Karpas-422 (cell line): ENCODE results near the gene TDRKH. TPM values are rescaled to one million over a fixed set of nuclear protein-coding genes. Genes with fewer than 3 reads are reported as not detected.
A peak's percentile ranks its signal among the peaks of the same experiment; 100 is the strongest.

ENCODE experiments used
- DNase-seq: peaks from one replicate; pipeline ENCODE4 v3.0.0-alpha.2; 2015
- H2AFZ ChIP-seq: fragments of 200-600 bp; sonication (generic); 2 replicates; pipeline ENCODE4 v1.6.1; 2014; ENCODE audit warnings: antibody characterized with exemption, low read length, mixed read lengths
- H3K27ac ChIP-seq: fragments of 200-600 bp; sonication (generic); 2 replicates; pipeline ENCODE4 v1.5.1; 2014; ENCODE audit warnings: mild to moderate bottlenecking, low read length, moderate library complexity
- H3K27me3 ChIP-seq: fragments of 200-600 bp; sonication (generic); 2 replicates; pipeline ENCODE4 v1.6.1; 2014; ENCODE audit warnings: low read length, mixed read lengths
- H3K36me3 ChIP-seq: fragments of 200-600 bp; sonication (generic); 2 replicates; pipeline ENCODE4 v1.6.1; 2014; ENCODE audit warnings: low read length, mixed read lengths; ENCODE audit not compliant: insufficient read depth
- H3K4me1 ChIP-seq: fragments of 200-600 bp; sonication (generic); 2 replicates; pipeline ENCODE4 v1.6.1; 2014; ENCODE audit warnings: mild to moderate bottlenecking, low read length, mixed read lengths
- H3K4me2 ChIP-seq: fragments of 200-600 bp; sonication (generic); 2 replicates; pipeline ENCODE4 v1.6.1; 2014; ENCODE audit warnings: low read length, low read depth, mild to moderate bottlenecking; ENCODE audit not compliant: poor library complexity, severe bottlenecking
- H3K4me3 ChIP-seq: fragments of 200-600 bp; sonication (generic); 2 replicates; pipeline ENCODE4 v1.5.1; 2014; ENCODE audit warnings: mild to moderate bottlenecking, antibody characterized with exemption, low read length, mixed read lengths
- H3K79me2 ChIP-seq: fragments of 200-600 bp; sonication (generic); 2 replicates; pipeline ENCODE4 v1.6.1; 2014; ENCODE audit warnings: mild to moderate bottlenecking, low read length, mixed read lengths
- H3K9ac ChIP-seq: fragments of 200-600 bp; sonication (generic); 2 replicates; pipeline ENCODE4 v1.6.0; 2014; ENCODE audit warnings: low read length
- H3K9me2 ChIP-seq: fragments of 200-600 bp; sonication (generic), shearing (Covaris generic); replicated peaks from 2 replicates; pipeline ENCODE4 v1.6.0; 2014; ENCODE audit warnings: mild to moderate bottlenecking, low read length, moderate library complexity; ENCODE audit not compliant: insufficient read depth
- H3K9me3 ChIP-seq: fragments of 300-700, 200-600 bp; sonication (generic); 2 replicates; pipeline ENCODE4 v1.6.1; 2014; ENCODE audit warnings: low read length, mixed read lengths
- H4K20me1 ChIP-seq: fragments of 200-600 bp; sonication (generic); 2 replicates; pipeline ENCODE4 v1.6.1; 2014; ENCODE audit warnings: mild to moderate bottlenecking, antibody characterized with exemption, low read length, low read depth; ENCODE audit not compliant: insufficient read depth
- total RNA-seq: library from RNA; depleted of rRNA; stranded (reverse); fragments of >200 nt; shearing (Covaris generic); gene quantifications from 2 replicates; pipeline ENCODE4 v1.2.3, GENCODE V29; 2014; ENCODE audit warnings: low replicate concordance; rRNA removed

The TDRKH gene
- total RNA-seq = 5.6 and 5.9 TPM in 2 replicates

GRCh38 chr1:151790071-151790939 is at the start of gene TDRKH:
Gene TDRKH, minus strand, starts transcription at chr1:151790500. Its CDS starts 7,478 bp downstream, at chr1:151783022.
- Histone ChIP-seq H3K27me3 (no peaks in the 10 kb centered on the region), H4K20me1 (no peaks in the 10 kb centered on the region), H3K4me2 (peak within 1 kb of the TSS; percentile 56), H3K4me1 (peaks cover 16% of the 10 kb centered on the region), H3K9me2 (no peaks in the 10 kb centered on the region), H3K36me3 (no peaks in the 10 kb centered on the region), H3K9ac (peak within 1 kb of the TSS; percentile 32), H3K27ac (no peak within 1 kb of the TSS), H2AFZ (peak within 1 kb of the TSS; percentile 56; the same call in 1 of the 2 replicates), H3K79me2 (no peaks in the 10 kb centered on the region), H3K4me3 (peak within 1 kb of the TSS; percentile 56), H3K9me3 (no peaks in the 10 kb centered on the region)
- DNase-seq = peak; percentile 97

- DNase-seq = no peak
- Histone ChIP-seq H3K4me3 (peak within 1 kb of the TSS; percentile 34; the same call in 1 of the 2 replicates), H3K4me1 (peaks cover 30% of the 10 kb centered on the region), H2AFZ (no peak within 1 kb of the TSS), H4K20me1 (no peaks in the 10 kb centered on the region), H3K36me3 (no peaks in the 10 kb centered on the region), H3K4me2 (peak within 1 kb of the TSS; percentile 46), H3K27ac (no peak within 1 kb of the TSS), H3K9me2 (no peaks in the 10 kb centered on the region), H3K9ac (no peak within 1 kb of the TSS), H3K27me3 (no peaks in the 10 kb centered on the region), H3K79me2 (no peaks in the 10 kb centered on the region), H3K9me3 (no peaks in the 10 kb centered on the region)
Measured at GRCh38 chr1:151839457-151840403, 49.4 kb upstream of the TDRKH start, which contains the start of gene C2CD4D. Gene C2CD4D, minus strand, starts transcription at chr1:151839820. Its CDS starts 831 bp downstream, at chr1:151838989.

GRCh38 chr1:151839082-151839412 is 48.7 kb upstream of the TDRKH start:
- Histone ChIP-seq H3K4me1 (peaks cover 25% of the 10 kb centered on the region), H4K20me1 (no peaks in the 10 kb centered on the region), H3K9me3 (no peaks in the 10 kb centered on the region), H3K4me3 (peak overlapping the region; percentile 34; the same call in 1 of the 2 replicates), H3K79me2 (no peaks in the 10 kb centered on the region), H3K36me3 (no peaks in the 10 kb centered on the region), H3K9ac (no peak overlapping the region), H3K27me3 (no peaks in the 10 kb centered on the region), H3K9me2 (no peaks in the 10 kb centered on the region), H3K27ac (no peak overlapping the region), H3K4me2 (peak overlapping the region; percentile 46), H2AFZ (no peak overlapping the region)
- DNase-seq = no peak

GRCh38 chr1:151838222-151839081 is 48.2 kb upstream of the TDRKH start:
- Histone ChIP-seq H3K9me3 (no peaks in the 10 kb centered on the region), H3K4me3 (peak overlapping the region; percentile 34; the same call in 1 of the 2 replicates), H3K4me2 (peak overlapping the region; percentile 46), H3K36me3 (no peaks in the 10 kb centered on the region), H3K4me1 (peaks cover 19% of the 10 kb centered on the region), H3K79me2 (no peaks in the 10 kb centered on the region), H3K27ac (no peak overlapping the region), H3K9ac (peak overlapping the region; percentile 15; the same call in 1 of the 2 replicates), H2AFZ (no peak overlapping the region), H3K27me3 (no peaks in the 10 kb centered on the region), H4K20me1 (no peaks in the 10 kb centered on the region), H3K9me2 (no peaks in the 10 kb centered on the region)
- no peak for DNase-seq

- H3K4me2 ChIP-seq = no peak overlapping the region
- H3K9ac ChIP-seq = peak overlapping the region; percentile 15; the same call in 1 of the 2 replicates
- H3K36me3 ChIP-seq = no peaks in the 10 kb centered on the region
- DNase-seq = no peak
- H3K4me3 ChIP-seq = no peak overlapping the region
- H2AFZ ChIP-seq = no peak overlapping the region
- H3K27me3 ChIP-seq = no peaks in the 10 kb centered on the region
- peaks cover 13% of the 10 kb centered on the region for H3K4me1 ChIP-seq
- no peaks in the 10 kb centered on the region for H3K9me3 ChIP-seq
- H3K79me2 ChIP-seq = no peaks in the 10 kb centered on the region
- H4K20me1 ChIP-seq = no peaks in the 10 kb centered on the region
- H3K27ac ChIP-seq = no peak overlapping the region
- H3K9me2 ChIP-seq = no peaks in the 10 kb centered on the region
Measured at GRCh38 chr1:151837884-151838221, 47.6 kb upstream of the TDRKH start.

GRCh38 chr1:151837197-151837596 is 46.9 kb upstream of the TDRKH start:
- Histone ChIP-seq H3K9ac (no peak overlapping the region), H3K27ac (no peak overlapping the region), H4K20me1 (no peaks in the 10 kb centered on the region), H3K4me3 (no peak overlapping the region), H3K36me3 (no peaks in the 10 kb centered on the region), H3K79me2 (no peaks in the 10 kb centered on the region), H3K4me1 (peaks cover 12% of the 10 kb centered on the region), H3K9me3 (no peaks in the 10 kb centered on the region), H3K27me3 (no peaks in the 10 kb centered on the region), H3K9me2 (no peaks in the 10 kb centered on the region), H3K4me2 (no peak overlapping the region), H2AFZ (no peak overlapping the region)
- no peak for DNase-seq

- Histone ChIP-seq H4K20me1 (no peaks in the 10 kb centered on the region), H3K9me2 (no peaks in the 10 kb centered on the region), H3K79me2 (no peaks in the 10 kb centered on the region), H3K4me1 (peaks cover 12% of the 10 kb centered on the region), H3K36me3 (no peaks in the 10 kb centered on the region), H3K4me3 (no peak overlapping the region), H2AFZ (no peak overlapping the region), H3K9ac (no peak overlapping the region), H3K27me3 (no peaks in the 10 kb centered on the region), H3K9me3 (no peaks in the 10 kb centered on the region), H3K4me2 (no peak overlapping the region), H3K27ac (no peak overlapping the region)
- no peak for DNase-seq
Measured at GRCh38 chr1:151835596-151835995, 45.3 kb upstream of the TDRKH start.
